ENCODE results near the gene FOXJ1.

FOXJ1 gene

DNA sequence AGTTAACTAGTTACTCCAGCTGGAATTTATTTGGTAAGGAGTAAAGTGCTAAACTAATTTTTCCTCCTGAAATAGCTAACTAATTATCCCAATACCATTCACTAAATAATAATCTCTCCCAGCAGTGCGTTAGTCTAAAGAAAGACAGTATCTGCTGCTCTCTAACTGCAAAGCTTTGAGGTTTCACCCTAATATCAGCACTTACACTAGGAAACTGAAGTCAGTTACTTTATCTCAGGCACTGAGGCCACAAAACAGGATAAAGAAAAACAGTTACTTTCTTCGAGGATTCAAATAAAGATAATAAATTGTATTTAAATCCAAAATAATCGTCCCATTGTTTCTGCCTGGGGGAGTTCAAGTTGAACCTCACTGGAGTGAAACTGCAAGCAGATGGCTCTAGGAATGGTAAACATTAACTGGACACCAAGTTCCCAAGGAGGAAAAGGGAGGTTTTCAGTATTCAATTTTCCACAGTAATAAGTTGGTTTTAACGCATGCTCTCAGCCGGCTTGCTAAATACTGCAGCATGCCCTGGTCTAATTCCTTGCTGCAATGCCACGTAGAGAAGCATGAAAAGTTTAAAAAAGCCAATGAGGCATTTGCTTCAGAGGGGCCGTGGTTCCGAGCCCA lies 20.0 kb upstream of the FOXJ1 start:
- DNase-seq = no peak

DNA sequence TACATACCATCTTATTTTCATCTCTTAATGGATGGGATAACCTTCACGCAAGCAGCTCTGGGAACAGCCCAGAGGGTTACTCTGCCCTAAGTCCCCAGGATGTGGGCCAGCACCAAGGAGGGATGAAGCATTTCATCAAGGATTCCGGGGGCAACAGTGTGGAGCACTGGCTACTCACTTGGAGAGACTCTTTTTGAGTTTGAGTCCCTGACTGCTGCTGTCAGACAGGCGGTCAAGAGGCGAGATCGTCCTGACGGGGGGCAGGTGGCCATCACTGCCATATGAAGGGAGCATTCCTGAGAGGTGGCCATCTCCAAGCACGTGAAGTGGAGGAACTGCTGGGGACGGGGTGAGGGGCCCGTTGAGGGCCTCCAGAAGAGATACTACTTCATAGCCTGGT lies 18.1 kb upstream of the FOXJ1 start:
- no peak for DNase-seq

DNA sequence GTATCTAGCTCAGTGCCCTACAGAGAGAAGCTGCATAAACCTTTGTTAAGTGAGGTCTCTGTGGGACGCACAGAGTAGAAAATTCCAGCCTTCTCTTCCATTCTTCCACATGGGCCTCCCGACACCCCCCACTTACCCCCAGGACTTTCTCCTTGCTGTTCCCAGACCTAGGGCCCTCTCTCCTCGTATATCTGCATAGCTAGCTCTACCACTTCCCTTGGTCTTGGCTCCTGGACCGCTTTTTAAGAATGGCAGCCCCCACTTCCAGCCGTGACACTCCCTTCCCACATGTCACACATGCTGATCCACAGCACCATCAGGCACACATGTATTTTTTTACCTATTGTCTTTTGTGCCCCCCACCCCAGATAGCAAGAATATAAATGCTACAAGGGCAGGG lies 16.7 kb upstream of the FOXJ1 start:
- no peak for DNase-seq

DNA sequence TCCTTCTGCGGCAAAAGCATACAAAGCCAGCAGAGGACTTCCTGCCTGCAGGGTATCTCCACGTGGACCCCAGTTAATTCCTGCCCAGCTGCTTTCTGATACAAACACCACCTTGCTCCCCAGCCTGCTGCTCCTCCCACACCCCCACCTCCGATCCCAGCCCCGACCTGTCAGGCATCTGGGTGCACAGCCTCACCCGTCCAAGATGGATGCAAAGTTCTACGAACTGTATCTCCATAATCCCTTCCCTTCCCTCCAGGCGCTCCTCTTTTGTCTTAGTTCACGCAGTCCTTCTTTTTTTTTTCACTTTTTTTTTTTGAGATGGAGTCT lies 15.6 kb upstream of the FOXJ1 start:
- no peak for DNase-seq

DNA sequence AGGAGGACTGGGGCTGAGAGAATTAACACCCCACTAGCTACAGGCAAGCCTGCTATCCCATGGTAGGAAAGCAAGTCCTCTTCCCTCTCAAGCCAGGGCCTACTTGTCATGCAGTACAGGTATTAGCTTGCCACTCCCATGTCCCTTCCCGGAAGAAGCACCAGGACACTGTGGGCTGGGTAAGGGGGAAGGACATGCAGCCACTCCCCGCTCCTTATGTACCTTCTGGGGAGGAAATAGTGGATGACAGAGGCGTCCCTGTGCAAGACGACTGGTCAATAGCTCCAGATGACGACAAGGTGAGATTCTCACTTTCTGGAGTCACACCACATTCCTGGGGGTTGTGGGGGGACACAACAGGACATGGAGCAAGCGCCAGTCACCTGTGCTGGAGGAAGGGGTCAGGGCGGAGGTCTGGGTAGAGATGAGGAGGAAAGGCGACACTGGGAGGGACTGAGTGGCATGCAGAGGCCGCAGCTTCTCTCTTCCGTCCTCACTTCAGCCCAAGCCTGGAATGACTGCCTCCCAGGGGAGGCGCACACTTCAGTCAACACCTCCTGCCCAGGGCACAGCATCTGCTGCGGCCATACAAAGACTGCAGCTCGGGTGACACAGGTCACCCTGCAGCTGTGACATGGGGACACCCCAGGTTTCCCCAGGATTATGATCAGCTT lies 15.1 kb upstream of the FOXJ1 start:
- no peak for DNase-seq

DNA sequence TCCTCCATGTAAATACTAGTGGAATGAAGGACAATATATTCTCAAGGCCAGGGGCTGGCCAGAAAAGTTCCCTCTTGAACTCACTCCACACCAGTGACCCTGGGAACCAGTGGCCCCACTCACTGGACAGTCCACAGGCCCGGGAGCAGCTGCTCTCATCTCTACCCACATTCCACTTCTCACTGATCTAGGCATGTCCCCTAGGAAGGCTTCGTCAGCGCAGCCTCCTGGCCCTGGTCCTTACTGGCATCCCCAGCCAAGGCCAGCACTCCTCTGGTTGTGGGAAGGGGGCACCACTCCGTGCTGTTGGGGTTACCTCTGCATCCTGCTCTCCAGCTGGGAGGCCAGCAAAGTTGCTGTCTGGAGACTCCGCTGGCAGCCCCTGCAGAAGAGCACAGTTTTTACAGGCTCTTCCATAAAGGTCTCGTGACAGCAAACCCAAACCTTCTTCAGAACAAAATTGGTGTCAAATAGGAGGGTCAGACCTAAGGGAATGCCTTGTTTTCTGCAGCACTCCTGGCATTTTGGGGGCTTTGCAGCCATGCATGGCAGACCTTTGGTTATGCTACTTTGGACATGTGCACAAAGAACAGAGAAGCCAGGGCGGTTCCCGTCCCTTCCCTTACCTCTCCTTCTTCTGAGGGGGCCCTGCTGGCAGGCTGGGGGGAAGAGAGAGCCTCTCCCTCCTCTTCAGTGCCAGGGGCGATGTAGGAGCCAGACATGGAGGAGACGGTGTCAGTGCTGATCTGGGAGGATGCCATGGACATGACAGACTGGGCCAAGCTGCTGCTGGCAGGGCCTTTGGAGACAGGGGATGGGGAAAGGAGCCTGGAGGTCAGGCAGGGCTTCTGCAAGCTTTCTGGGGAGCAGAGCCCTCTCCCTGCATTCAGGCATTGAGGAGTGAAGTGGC lies 14.1 kb upstream of the FOXJ1 start:
- no peak for DNase-seq

DNA sequence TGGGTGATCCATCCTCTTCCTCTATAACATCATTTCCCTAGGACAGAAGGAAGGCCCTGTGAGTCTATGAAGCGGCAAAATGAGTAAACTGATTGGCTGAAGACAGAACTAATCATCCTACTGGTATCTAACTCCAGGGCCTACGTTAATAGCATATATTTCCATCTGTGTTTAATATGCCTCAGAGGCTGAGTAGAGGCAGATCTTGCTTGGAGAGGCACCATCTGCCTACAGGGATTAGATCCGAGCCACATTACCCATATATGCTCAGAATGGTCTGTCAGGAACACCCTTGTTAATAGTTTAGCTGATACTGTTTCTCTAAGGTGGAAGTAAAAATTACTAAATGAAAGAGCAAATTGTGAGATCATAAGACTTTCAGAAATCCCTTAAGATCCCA lies 13.2 kb upstream of the FOXJ1 start:
- no peak for DNase-seq

DNA sequence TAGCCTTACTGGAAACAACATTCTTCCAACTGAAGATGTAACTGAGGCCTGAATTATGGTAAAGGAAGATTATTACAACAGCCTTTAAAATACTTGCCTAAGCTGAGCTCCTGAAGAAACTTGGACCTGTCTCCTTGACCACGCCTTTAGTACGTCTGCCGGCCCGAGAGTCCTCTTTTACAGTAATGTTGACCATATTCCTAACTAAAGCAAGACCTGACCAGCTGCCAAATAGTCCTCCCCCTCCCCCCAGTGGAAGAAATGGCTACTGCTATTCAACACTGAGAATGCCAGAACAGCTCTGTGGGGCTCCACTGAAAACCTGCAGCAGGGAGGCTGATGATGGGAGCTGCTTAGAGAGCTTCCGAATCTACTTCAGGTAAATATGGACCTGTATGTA lies 12.6 kb upstream of the FOXJ1 start:
- no peak for DNase-seq

DNA sequence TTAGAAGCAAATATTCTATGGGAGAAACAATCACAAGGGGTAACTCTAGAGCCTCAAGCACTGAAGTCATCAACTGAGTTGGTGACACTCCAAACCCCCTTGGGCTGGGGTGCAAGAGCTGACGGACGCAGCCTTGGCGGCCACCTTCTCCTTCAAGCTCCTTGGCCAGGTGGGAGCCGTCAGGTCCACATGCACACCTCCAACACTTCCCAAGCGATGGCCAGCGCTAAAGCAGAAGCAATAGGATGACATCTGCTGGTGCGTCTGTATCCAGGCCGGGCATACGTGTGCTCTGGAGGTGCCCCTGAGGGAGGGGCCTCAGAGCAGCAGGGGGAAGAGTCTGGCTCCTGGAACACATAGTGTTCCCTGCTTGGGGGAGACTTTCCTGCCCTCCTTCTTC lies 12.2 kb upstream of the FOXJ1 start:
- no peak for DNase-seq

DNA sequence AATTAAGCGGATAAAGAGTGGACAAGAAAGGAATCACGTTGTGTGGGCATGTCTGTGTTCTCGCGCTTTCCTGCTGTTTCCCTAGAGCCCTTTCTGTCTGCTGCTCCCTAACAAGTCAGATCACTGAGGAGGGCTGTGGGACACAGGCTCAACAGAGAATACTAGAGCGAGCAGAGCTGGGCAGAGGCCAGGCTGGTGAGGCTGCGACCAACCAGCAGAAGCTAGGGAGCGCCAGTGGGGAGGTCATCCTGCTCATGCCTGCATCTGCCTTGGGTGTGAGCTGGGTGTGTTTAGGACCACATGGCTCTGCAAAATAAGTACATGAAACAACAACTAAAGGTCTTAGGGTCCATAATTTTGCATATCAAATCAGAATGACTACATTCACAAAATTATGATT lies 11.5 kb upstream of the FOXJ1 start:
- DNase-seq = no peak

DNA sequence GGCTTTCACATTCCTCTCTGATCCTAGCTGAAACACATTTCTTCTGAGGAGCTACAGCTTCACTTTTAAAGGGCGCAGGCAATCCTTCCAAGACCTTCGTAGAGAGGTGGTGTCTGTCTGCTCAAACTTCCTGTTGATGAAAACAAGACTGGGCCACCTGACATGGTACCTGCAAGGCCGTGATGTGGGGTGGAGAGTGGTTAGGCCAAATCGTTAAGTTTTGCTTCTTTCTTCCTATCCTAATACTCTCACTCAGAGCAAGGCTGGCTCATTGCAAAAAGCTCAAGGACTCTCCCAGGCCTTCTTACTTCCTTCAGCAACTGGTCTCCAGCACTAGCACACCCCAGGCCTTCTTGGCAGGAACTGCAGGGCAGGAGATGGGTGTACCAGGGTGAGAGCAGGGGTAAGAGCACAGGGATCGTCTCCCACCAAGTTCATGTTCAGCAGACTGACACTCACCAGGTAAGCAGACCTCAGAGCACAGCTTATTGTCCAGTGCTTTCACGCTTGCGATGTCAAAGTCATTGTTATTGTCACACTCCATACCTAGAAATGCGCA lies 10.9 kb upstream of the FOXJ1 start:
- DNase-seq = no peak

DNA sequence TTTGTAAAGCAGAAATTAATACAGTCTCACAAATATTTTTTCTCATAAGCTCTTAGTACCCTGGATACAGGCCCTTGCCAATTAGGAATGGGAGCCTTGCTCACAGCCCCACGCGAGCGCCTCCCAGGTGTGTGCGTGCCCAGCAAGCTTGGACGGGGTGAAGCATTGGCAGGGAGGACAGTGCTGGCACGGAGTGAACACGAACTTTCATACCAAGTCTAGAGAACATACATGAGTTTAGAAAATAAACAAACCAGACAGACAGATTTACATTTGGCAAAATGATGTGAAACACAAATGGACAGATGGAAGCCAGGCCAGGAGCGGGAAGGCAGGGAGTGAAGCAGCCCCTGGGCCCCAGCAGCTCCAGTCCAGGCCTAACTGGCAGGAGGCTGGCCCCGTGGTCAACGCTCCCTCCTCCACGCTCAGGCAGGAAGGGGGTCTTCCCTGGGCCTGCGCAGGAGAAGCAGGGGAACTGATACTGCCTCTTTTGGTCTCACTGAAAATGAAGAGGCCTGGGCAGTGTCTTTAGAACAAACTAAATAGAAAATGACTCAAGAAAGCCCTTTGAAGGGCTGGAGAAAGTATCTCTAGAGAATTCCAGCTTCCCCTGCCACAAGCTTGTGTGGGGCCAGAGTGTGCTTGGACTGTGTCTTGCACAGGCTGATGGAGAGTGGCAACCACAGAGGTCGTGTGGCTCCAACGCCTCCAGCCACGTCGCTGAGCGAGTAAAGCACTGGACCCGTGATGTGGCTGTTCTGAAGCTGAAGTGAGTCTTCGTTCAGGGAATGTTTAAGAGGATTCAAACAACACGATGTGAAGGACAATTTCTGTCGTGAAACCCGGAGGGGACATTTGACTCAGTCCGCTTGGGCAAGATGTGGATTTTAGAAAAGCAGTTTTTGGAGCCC lies 9.9 kb upstream of the FOXJ1 start:
- DNase-seq = no peak

DNA sequence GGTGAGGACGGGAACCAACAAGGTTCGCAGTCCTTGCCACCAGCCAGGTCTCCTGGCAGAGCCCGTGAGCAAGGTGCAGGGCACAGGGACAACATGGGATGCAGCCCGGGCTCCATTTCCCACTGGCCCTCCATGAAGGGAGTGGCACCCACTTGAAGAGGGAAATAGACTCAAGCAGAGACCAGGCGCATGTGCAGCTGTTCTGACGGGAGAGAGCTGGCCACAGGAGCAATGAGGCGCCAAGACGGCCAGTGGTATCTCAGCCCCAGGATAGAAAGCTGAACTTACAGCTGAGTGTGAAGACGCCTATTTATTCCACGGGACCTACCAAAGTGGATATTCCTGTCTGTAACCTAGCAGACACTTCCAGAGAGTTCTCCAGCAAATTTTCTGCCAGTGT lies 8.2 kb upstream of the FOXJ1 start:
- no peak for DNase-seq

DNA sequence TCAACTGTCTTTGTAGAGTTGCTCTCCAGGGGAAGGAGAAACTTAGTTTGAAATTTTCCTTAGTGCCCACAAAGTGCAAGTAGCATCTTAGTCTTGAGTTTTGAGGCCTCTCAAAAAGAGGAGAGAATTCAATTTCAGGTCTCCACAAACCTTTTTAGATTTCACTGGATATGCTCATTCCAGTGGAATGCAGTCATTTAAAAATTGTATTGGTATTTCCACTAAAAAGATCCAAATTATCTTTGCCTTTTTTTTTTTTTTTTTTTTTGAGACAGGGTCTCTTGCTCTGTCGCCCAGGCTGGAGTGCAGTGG lies 6.9 kb upstream of the FOXJ1 start:
- no peak for DNase-seq

DNA sequence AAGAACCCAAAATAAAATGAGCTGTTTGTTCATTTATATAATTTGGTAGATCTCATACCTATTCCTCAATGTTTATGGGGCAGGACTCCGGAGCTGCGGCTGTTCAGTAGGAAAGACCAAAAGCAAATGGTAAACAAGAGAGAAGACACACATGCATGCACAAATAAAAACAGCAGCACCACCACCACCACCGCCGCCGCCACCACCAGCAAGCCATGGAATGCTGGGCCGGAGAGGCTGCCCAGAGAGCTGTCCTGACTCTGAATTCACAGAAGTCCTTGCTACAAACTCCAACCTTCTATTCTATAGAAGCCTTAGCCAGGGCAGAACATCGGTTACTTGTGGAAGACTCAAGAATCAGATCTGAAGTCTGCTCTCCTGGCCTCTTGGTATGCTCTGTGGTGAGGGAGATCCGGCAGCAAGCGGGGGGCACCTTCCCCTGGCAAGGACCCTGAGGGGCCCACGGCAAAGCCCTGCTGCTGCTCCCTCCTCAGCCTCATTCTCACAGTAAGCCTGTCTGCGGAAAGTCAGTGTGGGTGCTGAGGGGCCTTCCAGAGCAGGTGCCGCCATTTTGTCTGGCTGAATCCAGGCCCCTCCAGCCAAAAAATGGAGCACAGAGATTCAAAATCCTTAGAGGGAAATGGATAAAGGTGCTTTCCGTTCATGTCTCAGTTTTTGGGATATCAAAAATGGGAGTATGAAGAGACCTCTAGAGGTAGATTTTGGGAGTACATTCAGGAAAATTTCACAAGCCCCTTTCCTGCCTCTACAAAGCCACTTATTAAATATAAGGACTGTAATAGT lies 6.4 kb upstream of the FOXJ1 start:
- no peak for DNase-seq

DNA sequence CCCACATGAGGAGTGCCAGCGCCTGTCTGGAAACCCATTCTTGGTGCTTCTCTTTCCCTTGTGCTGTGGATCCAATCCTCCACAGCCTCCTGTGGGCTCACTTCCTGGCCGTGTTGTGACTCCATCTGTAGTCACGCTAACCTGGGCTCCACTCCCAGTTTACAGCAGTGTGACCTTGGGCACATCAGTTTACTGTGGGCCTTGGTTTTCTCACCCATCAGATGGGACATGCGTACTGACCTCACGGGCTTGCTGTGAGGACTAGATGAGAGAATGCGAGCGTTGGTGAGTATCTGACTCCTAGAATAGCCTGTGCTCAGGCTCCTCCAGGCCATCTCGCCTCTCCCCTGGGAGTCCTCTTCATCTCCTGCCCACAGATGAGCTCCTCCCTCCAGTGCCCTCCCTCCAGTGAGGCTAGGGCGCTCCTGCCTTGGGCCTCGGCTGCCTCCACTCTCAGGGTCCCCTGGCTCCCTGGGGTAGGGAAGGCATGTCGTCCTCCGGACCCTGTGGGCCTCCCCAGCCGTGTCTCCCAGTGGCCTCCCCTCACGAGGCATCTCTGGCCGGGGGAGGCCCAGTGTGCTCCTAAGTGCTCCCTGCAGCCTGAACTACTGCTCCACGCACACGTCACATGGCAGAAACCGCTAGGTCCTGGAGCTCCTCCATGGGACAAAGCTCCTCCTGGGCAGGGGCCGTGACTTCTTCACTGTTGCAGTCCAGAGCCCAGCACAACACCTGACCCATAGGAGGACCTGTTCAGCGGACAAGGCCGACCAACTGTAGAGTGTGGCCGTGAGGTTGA lies 5.2 kb upstream of the FOXJ1 start:
- no peak for DNase-seq

DNA sequence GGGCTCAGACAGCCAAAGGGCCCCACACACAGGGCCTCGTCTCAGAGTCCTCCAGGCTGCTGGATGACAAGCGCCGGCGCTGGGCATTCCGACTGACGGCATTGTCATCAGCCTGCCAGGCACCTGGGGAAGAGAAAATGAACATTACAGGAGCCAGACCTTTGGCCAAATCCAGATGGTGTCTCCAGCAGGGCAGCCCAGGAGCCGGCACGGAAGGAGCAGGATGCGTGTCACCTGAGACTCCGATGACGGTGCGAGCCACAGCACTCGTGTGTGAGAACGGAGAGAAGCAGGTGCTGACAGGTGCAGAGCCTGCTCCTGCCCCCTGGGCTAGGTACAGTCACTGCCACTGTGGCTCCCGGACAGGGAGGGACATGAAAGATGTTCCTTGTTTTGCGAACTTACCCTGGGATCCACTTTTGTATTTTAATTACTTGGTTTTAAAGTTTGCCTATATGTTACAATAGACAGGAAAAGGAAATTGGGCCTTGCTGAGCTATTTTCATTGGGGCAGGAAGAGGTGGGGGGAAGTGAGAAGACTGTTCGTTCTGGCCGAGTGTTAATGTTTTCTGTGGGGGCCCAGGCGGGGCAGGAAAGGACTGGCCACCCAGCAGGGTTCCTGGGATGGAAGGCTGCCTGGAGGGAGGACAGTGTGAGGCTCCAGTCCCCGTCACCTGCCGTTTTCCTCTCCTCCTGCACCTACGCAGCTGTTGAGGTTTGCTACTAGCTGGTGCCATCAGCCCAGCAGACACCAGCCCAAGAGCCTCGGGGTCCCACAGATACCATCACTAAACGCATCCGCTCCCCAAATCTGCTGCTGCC lies 4.4 kb upstream of the FOXJ1 start:
- no peak for DNase-seq

DNA sequence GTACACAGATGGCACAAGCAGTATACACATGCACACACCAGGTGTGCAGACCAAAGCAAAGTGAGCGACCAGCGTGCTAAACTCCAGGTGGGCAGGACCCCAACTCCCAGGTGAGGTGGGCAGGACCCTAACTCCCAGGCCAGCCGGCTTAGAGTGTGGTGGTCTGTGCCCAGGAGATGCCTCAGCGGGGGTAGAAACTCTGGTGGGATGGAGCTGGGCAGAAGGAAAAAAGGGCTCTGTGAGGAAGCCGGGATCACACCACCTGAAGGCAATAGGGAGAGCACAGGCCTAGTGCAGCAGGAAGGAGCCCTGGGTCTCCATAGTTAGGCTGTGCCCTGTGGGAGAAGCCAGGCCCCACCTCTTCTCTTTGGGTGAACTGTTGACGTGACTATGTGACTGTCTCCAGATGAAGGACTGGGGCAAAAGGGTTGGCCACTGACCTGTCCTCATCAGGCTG lies 1.6 kb upstream of the FOXJ1 start:
- no peak for DNase-seq

DNA sequence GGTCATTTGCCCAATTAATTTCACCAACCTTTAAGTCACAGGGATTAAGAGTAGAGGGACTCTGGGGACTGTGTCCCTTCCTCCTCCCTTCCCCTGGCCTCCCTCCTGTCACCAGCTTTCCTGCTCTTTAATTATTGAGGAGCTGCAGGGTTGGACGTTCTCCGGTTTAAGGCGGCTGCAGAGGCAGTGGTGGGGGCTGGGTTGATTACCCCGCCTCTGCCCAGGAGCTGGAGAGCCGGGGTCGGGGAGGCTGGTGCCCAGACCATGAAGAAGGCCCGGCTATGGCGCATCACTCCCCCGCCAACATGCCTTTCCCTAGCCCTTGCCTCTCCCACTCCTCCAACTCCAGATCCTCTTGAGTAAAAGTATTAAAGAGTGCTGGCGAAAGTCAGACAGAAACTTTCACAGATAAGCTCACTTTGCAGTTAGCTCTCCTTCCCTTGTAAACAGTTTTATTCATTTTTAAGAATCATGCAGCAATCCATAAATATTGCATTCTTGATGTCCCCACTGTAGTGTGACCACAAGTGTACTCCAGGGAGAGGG lies 1.1 kb upstream of the FOXJ1 start:
- DNase-seq = no peak

DNA sequence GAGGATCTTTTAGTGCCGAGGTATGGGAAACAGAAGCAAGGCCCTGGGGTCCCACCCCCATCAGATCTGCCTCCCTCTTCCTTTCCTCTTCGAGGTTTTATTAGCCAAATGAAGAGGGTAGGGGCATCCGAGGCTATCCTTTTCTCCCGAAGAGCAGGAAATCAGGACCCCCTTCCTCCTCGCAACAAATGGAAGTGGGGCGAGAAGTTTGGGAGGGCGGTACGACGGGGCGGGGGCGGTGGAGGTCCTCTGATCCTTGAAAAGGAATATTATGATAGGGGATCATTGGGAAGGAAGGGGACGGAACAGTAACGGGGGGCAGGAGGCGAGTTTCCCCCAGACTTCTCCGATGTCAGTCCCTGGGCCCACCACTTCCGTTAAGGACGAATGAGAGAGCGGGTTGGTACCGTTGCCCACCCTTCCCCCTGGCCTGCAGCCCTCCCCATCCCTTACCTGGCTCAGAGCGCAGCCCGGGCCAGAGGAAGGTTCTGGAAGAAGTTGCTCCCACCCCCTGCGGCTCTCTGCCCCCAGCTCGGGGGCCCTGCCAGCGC lies 309 bp downstream of the FOXJ1 start:
- no peak for DNase-seq
